LNCAP (cell line): ENCODE data around the gene MRPS25.
A peak's percentile ranks its signal among the peaks of the same experiment; 100 is the strongest.

Experiments
- TF ChIP-seq, protein P1 (sequence below): fragments of 450-650 bp; IDR thresholded peaks from 2 replicates; pipeline ENCODE4 v1.5.1; 2017; ENCODE audit warnings: mild to moderate bottlenecking

The MRPS25 gene

DNA sequence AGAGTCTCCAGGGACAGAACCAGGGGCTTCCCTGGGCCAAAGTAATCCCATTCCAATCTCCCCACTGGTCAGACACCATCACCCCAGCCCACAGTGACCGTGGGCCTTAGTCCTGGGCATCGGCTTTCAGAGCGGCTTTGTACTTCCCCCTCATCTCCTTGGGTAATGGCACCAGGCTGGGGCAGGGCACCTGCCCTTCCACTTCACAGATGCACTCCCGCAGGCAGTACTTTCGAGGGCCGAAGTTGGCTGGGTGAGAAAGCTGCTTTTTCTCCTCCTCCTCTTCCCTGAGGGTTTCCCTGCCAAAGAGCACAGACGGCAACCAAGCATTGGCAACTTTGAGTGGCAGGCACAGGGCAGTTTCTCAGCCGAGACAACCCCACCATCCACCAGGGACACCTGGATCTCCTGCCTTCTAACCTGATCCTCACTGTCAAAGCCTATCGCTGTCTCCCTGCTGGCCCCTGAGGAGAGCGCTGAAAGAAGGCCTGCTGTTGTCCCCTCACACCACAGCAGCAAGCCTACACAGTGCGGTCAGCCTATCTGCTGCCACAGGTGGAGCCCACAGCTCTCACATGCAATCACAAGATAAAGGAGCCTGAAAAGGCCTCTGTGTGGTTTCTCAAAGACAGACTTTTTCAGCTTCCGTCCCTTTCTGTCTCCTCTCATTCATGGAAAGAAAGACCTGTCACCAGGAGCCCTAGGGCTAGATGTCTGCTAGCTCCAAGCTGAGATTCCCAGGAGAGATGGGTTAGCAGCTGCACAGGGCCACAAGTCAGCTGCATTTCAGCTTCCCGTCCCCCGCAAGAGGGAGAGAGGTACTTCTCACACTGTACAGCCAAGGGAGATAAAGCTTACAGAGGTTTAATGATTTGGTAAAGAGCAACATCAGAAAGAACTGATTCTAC, 12.5 kb downstream of the MRPS25 start:
- TF ChIP-seq, protein P1, sequence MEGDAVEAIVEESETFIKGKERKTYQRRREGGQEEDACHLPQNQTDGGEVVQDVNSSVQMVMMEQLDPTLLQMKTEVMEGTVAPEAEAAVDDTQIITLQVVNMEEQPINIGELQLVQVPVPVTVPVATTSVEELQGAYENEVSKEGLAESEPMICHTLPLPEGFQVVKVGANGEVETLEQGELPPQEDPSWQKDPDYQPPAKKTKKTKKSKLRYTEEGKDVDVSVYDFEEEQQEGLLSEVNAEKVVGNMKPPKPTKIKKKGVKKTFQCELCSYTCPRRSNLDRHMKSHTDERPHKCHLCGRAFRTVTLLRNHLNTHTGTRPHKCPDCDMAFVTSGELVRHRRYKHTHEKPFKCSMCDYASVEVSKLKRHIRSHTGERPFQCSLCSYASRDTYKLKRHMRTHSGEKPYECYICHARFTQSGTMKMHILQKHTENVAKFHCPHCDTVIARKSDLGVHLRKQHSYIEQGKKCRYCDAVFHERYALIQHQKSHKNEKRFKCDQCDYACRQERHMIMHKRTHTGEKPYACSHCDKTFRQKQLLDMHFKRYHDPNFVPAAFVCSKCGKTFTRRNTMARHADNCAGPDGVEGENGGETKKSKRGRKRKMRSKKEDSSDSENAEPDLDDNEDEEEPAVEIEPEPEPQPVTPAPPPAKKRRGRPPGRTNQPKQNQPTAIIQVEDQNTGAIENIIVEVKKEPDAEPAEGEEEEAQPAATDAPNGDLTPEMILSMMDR, result no peak

- TF ChIP-seq, protein P1, result peak; percentile 63
Measured at GRCh38 chr3:15051531-15051930, 13.6 kb downstream of the MRPS25 start.

- TF ChIP-seq, protein P1, result no peak
Measured at GRCh38 chr3:15050405-15051092, 14.6 kb downstream of the MRPS25 start.

DNA sequence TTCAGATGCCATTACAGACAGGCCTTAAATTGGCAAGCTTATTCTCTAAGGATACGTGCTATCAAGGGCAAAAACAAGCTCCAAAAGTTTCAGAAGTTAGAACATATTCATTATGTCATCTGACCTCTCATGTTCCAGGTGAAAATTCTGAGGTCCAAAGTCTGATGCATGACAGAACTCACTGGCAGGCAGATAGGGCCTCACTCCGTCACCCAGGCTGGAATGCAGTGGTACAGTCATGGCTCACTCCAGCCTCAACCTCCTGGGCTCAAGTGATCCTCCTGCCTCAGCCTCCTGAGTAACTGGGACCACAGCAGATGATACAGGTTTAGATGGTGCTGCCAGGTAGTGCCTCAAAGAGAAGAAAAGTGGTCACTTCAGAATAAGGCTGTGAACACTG, 15.5 kb downstream of the MRPS25 start:
- TF ChIP-seq, protein P1, result no peak

DNA sequence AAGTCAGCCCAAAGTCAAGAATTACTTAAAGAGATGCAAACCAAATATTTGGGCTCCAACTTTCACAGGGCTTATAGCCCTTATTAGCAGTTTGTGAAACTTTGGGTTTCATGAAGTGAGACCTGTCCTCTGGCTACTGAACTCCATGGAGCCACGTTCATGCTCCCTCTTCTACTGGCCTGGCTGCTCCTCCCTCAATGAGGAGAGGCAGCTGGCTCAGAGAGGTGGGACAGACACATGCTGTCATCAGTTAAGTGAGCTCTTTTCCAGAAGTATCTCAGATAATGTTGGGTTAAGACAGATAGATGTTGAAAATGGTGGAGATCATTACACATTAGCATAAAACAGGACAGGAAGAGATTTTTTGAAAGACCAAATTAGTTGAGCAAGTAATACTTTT, 19.4 kb downstream of the MRPS25 start:
- TF ChIP-seq, protein P1, result no peak

- TF ChIP-seq, protein P1, result no peak
Measured at GRCh38 chr3:15044326-15044725, 20.8 kb downstream of the MRPS25 start.

- TF ChIP-seq, protein P1, result no peak
Measured at GRCh38 chr3:15043408-15044171, 21.5 kb downstream of the MRPS25 start.
